HG03025 (cell line): Measurements from ENCODE around the gene MYO7A.

Experiments
- ATAC-seq: cut with Tn5 transposase; IDR thresholded peaks from one replicate; pipeline ENCODE4 v1.9.1; 2021; ENCODE audit warnings: mild to moderate bottlenecking, moderate library complexity; ENCODE audit not compliant: unreplicated experiment, low FRiP score

The MYO7A gene

GRCh38 chr11:77195071-77195755 lies 67.2 kb downstream of the MYO7A start:
- no peak for ATAC-seq

- no peak for ATAC-seq
These were observed 68.9 kb downstream of the MYO7A start for GRCh38 chr11:77196961-77197360.

GRCh38 chr11:77197626-77198320 lies 69.7 kb downstream of the MYO7A start:
- ATAC-seq, result no peak

GRCh38 chr11:77198440-77198849 lies 70.4 kb downstream of the MYO7A start:
- ATAC-seq, result no peak

- ATAC-seq, result no peak
These were observed 71.2 kb downstream of the MYO7A start for GRCh38 chr11:77199137-77199745.

- no peak for ATAC-seq
These were observed 72.6 kb downstream of the MYO7A start for GRCh38 chr11:77200351-77201268.

- no peak for ATAC-seq
These were observed 73.3 kb downstream of the MYO7A start for GRCh38 chr11:77201370-77201769.

- ATAC-seq, result no peak
These were observed 74.2 kb downstream of the MYO7A start for GRCh38 chr11:77201991-77202841.

GRCh38 chr11:77202941-77203900 lies 75.2 kb downstream of the MYO7A start:
- no peak for ATAC-seq

GRCh38 chr11:77203901-77204753 lies 76.1 kb downstream of the MYO7A start:
- no peak for ATAC-seq

- ATAC-seq, result no peak
These were observed 76.9 kb downstream of the MYO7A start for GRCh38 chr11:77204754-77205466.

GRCh38 chr11:77205467-77206263 lies 77.6 kb downstream of the MYO7A start:
- no peak for ATAC-seq

- ATAC-seq, result no peak
These were observed 78.4 kb downstream of the MYO7A start for GRCh38 chr11:77206264-77207018.

GRCh38 chr11:77207019-77207485 lies 79.0 kb downstream of the MYO7A start:
- ATAC-seq, result no peak

GRCh38 chr11:77207618-77208313 lies 79.7 kb downstream of the MYO7A start:
- no peak for ATAC-seq
